ENCODE results near the gene SGTA. TPM values are rescaled to one million over a fixed set of nuclear protein-coding genes. Genes with fewer than 3 reads are reported as not detected.

Gene SGTA
- total and polyA plus RNA-seq, 2 of the 13 experiments (the other 11 are each of a cell fraction or from before 2014, with no cell fraction given), result 43.9 to 47.4 TPM

GRCh38 chr19:2716722-2717637 is 66.1 kb downstream of the SGTA start (continued):
- TF ChIP-seq, protein P1, sequence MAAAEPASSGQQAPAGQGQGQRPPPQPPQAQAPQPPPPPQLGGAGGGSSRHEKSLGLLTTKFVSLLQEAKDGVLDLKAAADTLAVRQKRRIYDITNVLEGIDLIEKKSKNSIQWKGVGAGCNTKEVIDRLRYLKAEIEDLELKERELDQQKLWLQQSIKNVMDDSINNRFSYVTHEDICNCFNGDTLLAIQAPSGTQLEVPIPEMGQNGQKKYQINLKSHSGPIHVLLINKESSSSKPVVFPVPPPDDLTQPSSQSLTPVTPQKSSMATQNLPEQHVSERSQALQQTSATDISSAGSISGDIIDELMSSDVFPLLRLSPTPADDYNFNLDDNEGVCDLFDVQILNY (CRISPR knock-in tag; conservative IDR thresholded peaks at IDR 0.05), result no peak
- TF ChIP-seq IKZF4 (CRISPR knock-in tag; IDR thresholded peaks at IDR 0.05; ENCODE audit: borderline replicate concordance, low read depth, not compliant biosample characterization) (no peak), ZNF652 (CRISPR knock-in tag; IDR thresholded peaks at IDR 0.05; ENCODE audit: borderline replicate concordance, low read depth) (no peak), CENPX (CRISPR knock-in tag; IDR thresholded peaks at IDR 0.05) (no peak), ZNF670 (CRISPR knock-in tag; IDR thresholded peaks at IDR 0.05; ENCODE audit: borderline replicate concordance) (no peak), ATM (IDR thresholded peaks at IDR 0.05; ENCODE audit: borderline replicate concordance) (no peak), ZNF672 (CRISPR knock-in tag; IDR thresholded peaks at IDR 0.05) (no peak)
- TF ChIP-seq, protein P2, sequence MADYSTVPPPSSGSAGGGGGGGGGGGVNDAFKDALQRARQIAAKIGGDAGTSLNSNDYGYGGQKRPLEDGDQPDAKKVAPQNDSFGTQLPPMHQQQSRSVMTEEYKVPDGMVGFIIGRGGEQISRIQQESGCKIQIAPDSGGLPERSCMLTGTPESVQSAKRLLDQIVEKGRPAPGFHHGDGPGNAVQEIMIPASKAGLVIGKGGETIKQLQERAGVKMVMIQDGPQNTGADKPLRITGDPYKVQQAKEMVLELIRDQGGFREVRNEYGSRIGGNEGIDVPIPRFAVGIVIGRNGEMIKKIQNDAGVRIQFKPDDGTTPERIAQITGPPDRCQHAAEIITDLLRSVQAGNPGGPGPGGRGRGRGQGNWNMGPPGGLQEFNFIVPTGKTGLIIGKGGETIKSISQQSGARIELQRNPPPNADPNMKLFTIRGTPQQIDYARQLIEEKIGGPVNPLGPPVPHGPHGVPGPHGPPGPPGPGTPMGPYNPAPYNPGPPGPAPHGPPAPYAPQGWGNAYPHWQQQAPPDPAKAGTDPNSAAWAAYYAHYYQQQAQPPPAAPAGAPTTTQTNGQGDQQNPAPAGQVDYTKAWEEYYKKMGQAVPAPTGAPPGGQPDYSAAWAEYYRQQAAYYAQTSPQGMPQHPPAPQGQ (CRISPR knock-in tag; IDR thresholded peaks at IDR 0.05; ENCODE audit: borderline replicate concordance), result no peak

- H4K20me1 ChIP-seq (ENCODE audit: insufficient read depth, low read length), result no peaks in the 10 kb centered on the region
- H3K27ac ChIP-seq (ENCODE audit: extremely low read length, insufficient read depth, low read length), result no peak overlapping the region
- H3K4me2 ChIP-seq (ENCODE audit: low read depth, low read length), result no peak overlapping the region
- peaks cover 6 to 41% of the 10 kb centered on the region in 2 experiments; a peak in 4 of 5 replicates for H3K27me3 ChIP-seq (ENCODE audit: control insufficient read depth in 1 of 2, insufficient read depth in 2 of 2, low read length in 2 of 2)
- in situ Hi-C loops (cut with HindIII; ENCODE audit: extremely low pct_ligation_motif_present, low pct_unique_long_range_greater_than_20kb), result no loop called here
- ATAC-seq (no peak), DNase-seq (ENCODE audit: low spot score) (no peak), FAIRE-seq (no peak)
- CTCF ChIA-PET (ENCODE audit: low intra/inter-chr PET ratio, low total read pairs), result no interaction called here
- no peaks in the 10 kb centered on the region for H3K79me2 ChIP-seq (ENCODE audit: insufficient read depth, low read length)
- POLR2A ChIA-PET, result no interaction called here
- H3K9me3 ChIP-seq (ENCODE audit: low read length), result peaks cover 8% of the 10 kb centered on the region
- no peak overlapping the region for H3K9ac ChIP-seq (ENCODE audit: insufficient read depth, low read depth, low read length)
- no TSS peak for BruUV-seq (replicated peaks)
- H3K4me3 ChIP-seq (replicated peaks in 1 of 3; ENCODE audit: insufficient read depth in 1 of 3, low read depth in 2 of 3, low read length in 3 of 3), result no peak overlapping the region
- peaks cover 11% of the 10 kb centered on the region for H3K4me1 ChIP-seq (ENCODE audit: insufficient read depth, low read length)
- WGBS (ENCODE audit: low lambda C conversion rate), result 20% methylated on average over 1 of the region's 19 CpGs
- no peak overlapping the region for H2AFZ ChIP-seq (ENCODE audit: low read length)
- H3K36me3 ChIP-seq (replicated peaks in 1 of 2; ENCODE audit: control insufficient read depth in 1 of 2, insufficient read depth in 2 of 2, low read length in 2 of 2), result no peaks in the 10 kb centered on the region
- intact Hi-C loops (cut with micrococcal nuclease; ENCODE audit: unreplicated experiment), result no loop called here
- TF ChIP-seq ZNF367 (CRISPR knock-in tag; IDR thresholded peaks at IDR 0.05; ENCODE audit: borderline replicate concordance), result no peak
- TF ChIP-seq, protein P3, sequence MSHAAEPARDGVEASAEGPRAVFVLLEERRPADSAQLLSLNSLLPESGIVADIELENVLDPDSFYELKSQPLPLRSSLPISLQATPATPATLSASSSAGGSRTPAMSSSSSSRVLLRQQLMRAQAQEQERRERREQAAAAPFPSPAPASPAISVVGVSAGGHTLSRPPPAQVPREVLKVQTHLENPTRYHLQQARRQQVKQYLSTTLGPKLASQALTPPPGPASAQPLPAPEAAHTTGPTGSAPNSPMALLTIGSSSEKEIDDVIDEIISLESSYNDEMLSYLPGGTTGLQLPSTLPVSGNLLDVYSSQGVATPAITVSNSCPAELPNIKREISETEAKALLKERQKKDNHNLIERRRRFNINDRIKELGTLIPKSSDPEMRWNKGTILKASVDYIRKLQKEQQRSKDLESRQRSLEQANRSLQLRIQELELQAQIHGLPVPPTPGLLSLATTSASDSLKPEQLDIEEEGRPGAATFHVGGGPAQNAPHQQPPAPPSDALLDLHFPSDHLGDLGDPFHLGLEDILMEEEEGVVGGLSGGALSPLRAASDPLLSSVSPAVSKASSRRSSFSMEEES (CRISPR knock-in tag; IDR thresholded peaks at IDR 0.05), result no peak
- TF ChIP-seq ZFP37 (CRISPR knock-in tag; IDR thresholded peaks at IDR 0.05; ENCODE audit: borderline replicate concordance), result no peak
- no peak for TF ChIP-seq TRAFD1 (CRISPR knock-in tag; IDR thresholded peaks at IDR 0.05; ENCODE audit: borderline replicate concordance)
- no peak for TF ChIP-seq AKAP8 (CRISPR knock-in tag; IDR thresholded peaks at IDR 0.05)
- TF ChIP-seq ZFP36L2 (CRISPR knock-in tag; IDR thresholded peaks at IDR 0.05), result no peak
- TF ChIP-seq ZNF550 (CRISPR knock-in tag; IDR thresholded peaks at IDR 0.05; ENCODE audit: borderline replicate concordance), result no peak
Observed at GRCh38 chr19:2716275-2716650, 66.8 kb downstream of the SGTA start.

All from HepG2 (cell line).